GM12878 (cell line): ENCODE data around the gene SNAPC4.
"Not testable (repeated sequence)": the region's sequence is repeated elsewhere in the genome, so short reads cannot be mapped to it uniquely, and the experiment has no call there.

Experiments
- CTCF ChIP-seq, 3 experiments: IDR thresholded peaks in 2 of 3; conservative IDR thresholded peaks in 1 of 3; 2 replicates each; pipeline ENCODE4 v1.5.1; 2011; ENCODE audit warnings: low read depth in 3 of 3, low read length in 3 of 3, mild to moderate bottlenecking in 3 of 3, control low read depth in 2 of 3, moderate library complexity in 2 of 3, inconsistent platforms in 1 of 3, mixed read lengths in 1 of 3; ENCODE audit not compliant: control insufficient read depth in 2 of 3, insufficient read depth in 1 of 3; ENCODE audit errors: extremely low read depth in 1 of 3
- ETV6 ChIP-seq, 2 experiments: fragments of 450-650 bp in 1 of 2; IDR thresholded peaks in 1 of 2; conservative IDR thresholded peaks in 1 of 2; 2 replicates each; pipeline ENCODE4 v1.6.1; 2014; ENCODE audit warnings: antibody characterized with exemption in 1 of 2, borderline replicate concordance in 1 of 2, low read depth in 1 of 2, mild to moderate bottlenecking in 1 of 2, moderate library complexity in 1 of 2
- EZH2 ChIP-seq: IDR thresholded peaks from 2 replicates; pipeline ENCODE4 v1.6.1; 2012; ENCODE audit warnings: low read depth, mild to moderate bottlenecking, control low read depth, inconsistent platforms, low read length, borderline replicate concordance; ENCODE audit not compliant: control insufficient read depth
- GABPA ChIP-seq: IDR thresholded peaks from 2 replicates; pipeline ENCODE4 v1.6.1; 2014; ENCODE audit warnings: antibody characterized with exemption, low read depth, mild to moderate bottlenecking, inconsistent platforms
- HCFC1 ChIP-seq: fragments of 150-350 bp; IDR thresholded peaks from 2 replicates; pipeline ENCODE4 v1.6.1; 2014; ENCODE audit warnings: low read length
- NFXL1 ChIP-seq: fragments of 450-650 bp; IDR thresholded peaks from 2 replicates; pipeline ENCODE4 v1.6.1; 2017; ENCODE audit warnings: antibody characterized with exemption, mild to moderate bottlenecking, borderline replicate concordance
- NR2C2 ChIP-seq: IDR thresholded peaks from 2 replicates; pipeline ENCODE4 v1.6.1; 2011; ENCODE audit warnings: borderline replicate concordance, low read depth; ENCODE audit not compliant: control insufficient read depth, insufficient read length
- POLR2A ChIP-seq: IDR thresholded peaks from 2 replicates; pipeline ENCODE4 v1.6.1; 2011; ENCODE audit warnings: low read depth, mild to moderate bottlenecking, low read length
- POLR2AphosphoS5 ChIP-seq: IDR thresholded peaks from 2 replicates; pipeline ENCODE4 v1.6.1; 2011; ENCODE audit warnings: mild to moderate bottlenecking, low read length, inconsistent platforms
- RFX5 ChIP-seq: IDR thresholded peaks from 2 replicates; pipeline ENCODE4 v1.6.1; 2011; ENCODE audit warnings: low read depth, low read length, improper control_type of control experiment
- SIX5 ChIP-seq: IDR thresholded peaks from 2 replicates; pipeline ENCODE4 v1.6.1; 2011; ENCODE audit warnings: mild to moderate bottlenecking, low read depth, low read length, moderate library complexity; ENCODE audit not compliant: severe bottlenecking
- TAF1 ChIP-seq: IDR thresholded peaks from 2 replicates; pipeline ENCODE4 v1.6.1; 2011; ENCODE audit warnings: mild to moderate bottlenecking, low read depth, low read length, borderline replicate concordance
- ZNF207 ChIP-seq: fragments of 450-650 bp; IDR thresholded peaks from 2 replicates; pipeline ENCODE4 v1.6.1; 2014; ENCODE audit warnings: antibody characterized with exemption, mild to moderate bottlenecking, borderline replicate concordance

- not testable (repeated sequence) for TF ChIP-seq POLR2A; RFX5; CTCF (IDR thresholded peaks at IDR 0.05 in 2 of 3, conservative IDR thresholded peaks at IDR 0.05 in 1 of 3; ENCODE audit: control insufficient read depth in 2 of 3, extremely low read depth in 1 of 3, insufficient read depth in 1 of 3, low read depth in 3 of 3, low read length in 3 of 3); POLR2AphosphoS5; SIX5; NR2C2; TAF1; ZNF207; EZH2; GABPA; NFXL1; HCFC1; ETV6 (conservative IDR thresholded peaks at IDR 0.05 in 1 of 2, IDR thresholded peaks at IDR 0.05 in 1 of 2; ENCODE audit: borderline replicate concordance in 1 of 2, low read depth in 1 of 2)
These were observed 25.4 kb upstream of the SNAPC4 start for GRCh38 chr9:136425367-136425766.
